HG03103 (cell line): Measurements from ENCODE around the gene TWF2.

Source experiments
- ATAC-seq: cut with Tn5 transposase; IDR thresholded peaks from one replicate; pipeline ENCODE4 v1.9.1; 2021; ENCODE audit warnings: low read depth; ENCODE audit not compliant: unreplicated experiment

Gene TWF2

DNA sequence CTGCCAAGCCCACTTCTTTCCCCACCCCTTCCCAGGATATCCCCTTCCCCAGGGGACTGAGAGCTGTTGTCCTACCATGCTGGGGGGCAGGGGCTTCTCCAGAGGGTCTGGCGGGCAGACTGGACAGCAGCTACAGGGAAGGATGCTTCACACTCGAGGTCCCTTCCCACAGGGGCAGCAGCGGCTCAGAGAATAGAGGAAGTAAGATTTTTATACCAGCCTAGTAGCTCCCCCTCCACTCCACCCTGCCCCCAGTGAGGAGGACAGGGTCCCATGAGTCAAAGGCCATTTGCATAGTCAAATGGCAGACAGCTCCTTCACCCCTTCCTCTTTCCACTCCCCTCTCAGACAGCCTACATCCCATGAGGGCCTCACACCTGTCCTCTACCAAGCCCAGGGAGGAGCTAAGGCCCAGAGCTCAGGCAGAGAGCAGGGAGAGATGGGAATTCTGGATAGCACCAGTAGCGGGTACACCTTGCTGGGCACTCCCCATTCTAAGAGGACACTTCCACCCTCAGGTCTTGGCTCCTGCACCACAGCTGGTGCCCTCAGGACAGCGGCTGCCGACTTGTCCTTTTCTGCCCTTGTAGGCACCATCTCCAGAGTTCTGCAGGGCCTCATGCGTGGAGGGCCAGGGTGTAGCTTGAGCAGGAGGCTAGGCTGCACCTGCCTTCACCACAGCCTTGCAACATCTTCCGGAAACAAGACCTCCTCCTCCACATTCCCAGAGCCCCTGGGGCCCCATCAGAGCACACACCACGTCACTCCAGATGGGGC is 13.3 kb downstream of the TWF2 start, which contains the start of gene TLR9:
Gene TLR9, minus strand, starts transcription at position 194 of the 777 bp plus-strand sequence. Its CDS starts 116 bp downstream, at position 78.
- ATAC-seq: peak; percentile 76

DNA sequence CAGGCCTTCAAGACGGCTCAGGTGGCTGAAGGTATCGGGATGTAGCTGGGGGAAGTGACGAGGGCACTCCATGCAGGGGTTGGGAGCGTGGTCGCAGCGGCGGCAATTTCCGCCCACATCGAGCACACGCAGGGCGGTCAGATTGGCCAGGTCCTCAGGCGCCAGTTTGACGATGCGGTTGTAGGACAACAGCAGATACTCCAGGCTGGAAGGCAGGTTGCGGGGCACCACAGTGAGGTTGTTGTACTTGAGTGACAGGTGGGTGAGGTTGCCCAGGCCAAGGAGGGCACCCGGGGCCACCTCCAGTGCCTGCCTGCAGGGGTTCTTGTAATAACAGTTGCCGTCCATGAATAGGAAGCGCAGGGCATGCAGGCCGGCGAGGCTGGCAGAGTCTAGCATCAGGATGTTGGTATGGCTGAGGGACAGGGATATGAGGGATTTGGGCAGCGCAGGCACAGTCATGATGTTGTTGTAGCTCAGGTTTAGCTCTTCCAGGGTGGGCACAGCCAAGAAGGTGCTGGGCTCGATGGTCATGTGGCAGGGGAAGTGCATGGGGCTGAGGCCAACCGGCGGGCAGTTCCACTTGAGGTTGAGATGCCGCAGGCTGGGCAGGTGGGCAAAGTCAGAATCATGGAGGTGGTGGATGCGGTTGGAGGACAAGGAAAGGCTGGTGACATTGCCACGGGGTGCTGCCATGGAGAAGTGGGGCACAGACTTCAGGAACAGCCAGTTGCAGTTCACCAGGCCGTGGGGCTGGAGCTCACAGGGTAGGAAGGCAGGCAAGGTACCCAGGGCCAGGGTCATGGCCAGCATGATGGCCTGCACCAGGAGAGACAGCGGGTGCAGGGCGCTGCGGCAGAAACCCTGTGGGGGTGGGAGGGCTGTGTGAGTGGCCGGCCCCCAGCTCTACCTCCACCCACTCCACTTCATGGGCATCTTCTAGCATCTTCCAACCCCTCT is 15.2 kb downstream of the TWF2 start:
- ATAC-seq: no peak

DNA sequence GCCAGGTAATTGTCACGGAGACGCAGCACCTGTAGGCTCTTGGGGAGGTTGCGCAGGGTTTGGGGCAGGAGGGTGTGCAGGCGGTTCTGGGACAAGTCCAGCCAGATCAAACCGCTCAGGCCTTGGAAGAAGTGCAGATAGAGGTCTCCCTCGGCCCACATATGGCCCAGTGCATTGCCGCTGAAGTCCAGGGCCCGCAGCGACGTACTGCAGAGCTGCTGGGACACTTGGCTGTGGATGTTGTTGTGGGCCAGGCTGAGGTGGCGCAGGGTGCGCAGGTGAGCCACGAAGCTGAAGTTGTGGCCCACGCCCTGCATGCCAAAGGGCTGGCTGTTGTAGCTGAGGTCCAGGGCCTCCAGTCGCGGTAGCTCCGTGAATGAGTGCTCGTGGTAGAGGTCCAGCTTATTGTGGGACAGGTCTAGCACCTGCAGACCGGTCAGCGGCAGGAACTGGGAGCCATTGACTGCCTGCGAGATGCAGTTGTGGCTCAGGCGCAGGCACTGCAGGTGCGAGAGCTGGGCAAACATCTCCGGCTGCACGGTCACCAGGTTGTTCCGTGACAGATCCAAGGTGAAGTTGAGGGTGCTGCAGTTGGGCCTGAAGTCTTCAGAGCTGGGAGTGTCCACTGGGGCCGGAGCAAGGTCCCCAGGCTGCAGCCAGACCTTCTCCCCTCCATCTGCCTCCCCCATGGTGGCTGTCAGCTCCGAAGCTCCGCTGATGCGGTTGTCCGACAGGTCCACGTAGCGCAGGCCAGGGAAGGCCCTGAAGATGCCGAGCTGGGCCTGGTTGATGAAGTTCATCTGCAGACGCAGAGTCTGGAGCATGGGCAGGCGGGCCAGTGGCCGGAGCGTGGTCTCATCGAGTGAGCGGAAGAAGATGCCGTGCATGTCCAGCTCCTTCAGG is 16.4 kb downstream of the TWF2 start:
- no peak for ATAC-seq

DNA sequence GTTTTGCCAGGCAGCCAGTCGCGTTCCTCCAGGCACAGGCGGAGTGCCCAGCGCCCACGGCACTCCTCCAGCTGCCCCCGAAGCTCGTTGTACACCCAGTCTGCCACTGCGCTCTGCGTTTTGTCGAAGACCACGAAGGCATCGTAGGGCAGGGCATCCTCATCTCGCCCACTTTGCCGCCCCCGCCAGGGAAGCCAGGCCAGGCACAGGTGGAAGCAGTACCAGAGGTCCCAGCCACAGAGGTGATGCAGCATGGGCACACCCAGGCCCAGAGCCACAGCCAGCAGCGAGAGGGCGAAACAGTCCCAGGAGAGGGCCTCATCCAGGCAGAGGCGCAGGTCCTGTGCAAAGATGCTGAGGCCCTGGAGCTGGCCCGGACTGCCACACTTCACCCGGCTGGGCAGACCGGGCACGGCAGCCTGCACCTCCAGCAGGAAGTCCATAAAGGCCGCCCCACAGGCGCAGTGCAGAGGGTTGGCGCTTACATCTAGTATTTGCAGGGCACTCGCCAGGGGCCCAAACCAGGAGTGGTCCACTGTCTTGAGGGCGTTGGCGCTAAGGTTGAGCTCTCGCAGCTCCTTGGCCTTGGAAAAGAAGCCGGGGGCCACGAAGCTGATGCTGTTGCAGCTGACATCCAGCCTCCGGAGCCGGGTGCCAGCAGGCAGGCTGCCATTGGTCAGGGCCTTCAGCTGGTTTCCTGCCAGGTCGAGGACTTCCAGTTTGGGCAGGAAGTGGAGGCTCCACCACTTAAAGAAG is 17.2 kb downstream of the TWF2 start:
- ATAC-seq: no peak

DNA sequence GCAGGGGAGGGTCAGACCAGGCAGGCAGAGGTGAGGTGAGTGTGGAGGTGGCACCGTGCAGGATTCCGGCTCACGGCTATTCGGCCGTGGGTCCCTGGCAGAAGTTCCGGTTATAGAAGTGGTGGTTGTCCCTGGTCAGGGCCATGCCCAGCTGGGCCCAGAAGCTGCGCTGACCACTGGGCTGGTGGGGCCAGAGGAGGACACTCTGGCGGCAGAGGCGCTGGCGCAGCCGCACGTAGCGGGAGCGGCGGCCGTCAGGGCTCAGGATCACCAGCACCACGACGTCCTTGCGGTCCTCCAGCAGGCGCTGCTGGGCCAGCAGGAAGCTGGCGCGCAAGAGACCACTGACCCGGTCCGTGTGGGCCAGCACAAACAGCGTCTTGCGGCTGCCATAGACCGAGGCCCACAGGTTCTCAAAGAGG is 17.8 kb downstream of the TWF2 start:
- no peak for ATAC-seq

DNA sequence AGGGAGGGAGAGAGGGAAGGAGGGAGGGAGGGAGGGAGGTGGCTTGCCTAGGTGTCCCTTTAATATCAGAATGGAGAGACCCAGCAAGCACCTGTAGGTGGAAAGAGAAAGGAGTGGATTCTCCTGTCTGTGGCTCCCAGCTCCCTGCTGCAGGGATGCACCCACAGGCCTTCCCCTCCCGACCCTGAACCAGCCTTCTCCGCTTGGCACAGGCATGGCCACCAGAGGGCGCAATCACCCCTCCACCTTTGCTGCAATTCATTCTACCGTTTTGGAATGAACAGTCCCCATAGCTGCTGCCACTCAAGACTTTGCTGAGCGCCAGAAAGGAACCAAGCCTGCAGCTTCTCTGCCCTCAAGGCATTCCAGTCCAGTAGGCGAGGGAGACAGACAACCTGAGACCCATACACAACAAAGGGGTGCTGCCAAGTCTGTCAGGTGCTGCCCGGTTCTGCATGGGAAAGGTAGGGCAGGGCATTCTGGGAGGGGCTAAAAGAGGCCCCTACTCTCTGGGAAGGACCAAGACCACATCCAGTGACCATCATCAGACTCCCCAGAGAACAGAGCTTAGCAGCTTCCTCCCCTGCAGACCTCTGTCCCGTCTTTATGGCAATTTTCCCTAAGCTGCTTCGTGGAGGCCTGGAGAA is 18.5 kb downstream of the TWF2 start:
- ATAC-seq: no peak

DNA sequence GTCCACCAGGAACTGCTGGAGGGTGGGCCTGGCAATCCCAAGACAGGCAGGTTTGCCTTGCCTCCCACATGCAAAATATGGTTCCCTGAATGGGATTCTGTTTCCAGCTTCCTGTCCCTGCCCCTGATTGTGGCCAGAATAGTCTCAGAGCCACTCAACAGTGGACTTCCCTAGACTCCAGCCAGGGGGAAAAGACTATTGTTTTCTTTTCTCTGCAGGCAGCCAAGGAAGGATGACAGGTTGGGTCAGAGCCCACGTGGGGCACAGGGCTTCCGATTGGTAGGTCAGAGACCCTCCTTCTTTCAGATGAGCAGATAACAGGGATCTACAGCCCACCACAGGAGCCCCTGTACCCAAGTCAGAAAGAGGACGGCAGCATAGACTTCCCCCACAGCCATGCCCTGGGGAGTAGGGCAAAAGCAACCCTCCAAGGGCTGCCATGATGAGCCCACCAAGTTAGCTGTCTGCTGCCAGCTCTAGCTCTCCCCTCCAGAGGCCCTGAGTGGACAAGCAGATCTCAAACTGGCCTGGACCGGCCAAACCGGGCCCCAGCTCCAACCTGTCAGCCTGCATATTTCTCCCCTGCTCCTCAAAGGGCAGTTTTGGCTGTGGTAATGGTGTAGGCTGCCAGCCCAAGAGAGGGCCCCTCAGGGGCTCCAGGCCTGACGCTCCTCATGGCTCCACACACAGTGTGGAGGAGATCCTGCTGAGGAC is 19.9 kb downstream of the TWF2 start:
- no peak for ATAC-seq

DNA sequence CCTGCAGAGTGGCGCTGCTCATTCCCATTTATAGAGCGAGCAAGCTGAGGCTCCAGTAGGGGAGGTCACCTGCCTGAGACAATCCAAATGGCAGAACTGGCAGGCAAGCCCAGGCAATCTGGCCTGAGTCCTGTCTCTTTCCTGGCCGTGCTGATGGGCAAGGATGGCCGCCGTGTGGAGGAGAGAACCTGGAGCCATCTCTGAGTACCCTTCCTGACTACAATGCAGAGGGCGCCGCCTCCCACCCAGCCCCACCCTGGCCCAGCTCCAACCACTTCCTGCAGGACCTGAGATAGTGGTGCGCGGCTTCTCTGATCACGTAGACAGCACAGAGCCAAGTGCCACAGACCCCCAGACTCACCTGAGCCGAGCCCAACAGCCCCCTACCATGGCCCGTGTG is 20.5 kb downstream of the TWF2 start:
- no peak for ATAC-seq

DNA sequence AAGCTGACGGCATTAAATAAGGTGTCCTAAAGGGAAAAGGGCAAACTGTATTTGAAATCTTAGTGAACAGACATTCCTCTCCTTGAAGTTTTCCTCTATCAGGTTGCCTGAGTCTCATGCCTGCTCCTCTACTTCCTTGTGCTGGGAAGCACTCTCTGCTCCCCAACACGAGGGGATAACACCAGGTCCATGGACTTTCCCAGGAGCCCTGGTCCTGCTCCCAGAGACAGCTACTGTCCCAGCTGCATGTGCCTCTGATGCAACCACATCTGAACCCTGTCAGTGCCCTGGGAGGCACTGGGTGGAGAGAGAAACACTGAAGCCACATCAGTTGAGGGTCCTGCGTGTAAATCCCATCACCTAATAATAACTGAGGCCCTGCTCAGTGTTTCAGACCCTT is 20.9 kb downstream of the TWF2 start:
- no peak for ATAC-seq

DNA sequence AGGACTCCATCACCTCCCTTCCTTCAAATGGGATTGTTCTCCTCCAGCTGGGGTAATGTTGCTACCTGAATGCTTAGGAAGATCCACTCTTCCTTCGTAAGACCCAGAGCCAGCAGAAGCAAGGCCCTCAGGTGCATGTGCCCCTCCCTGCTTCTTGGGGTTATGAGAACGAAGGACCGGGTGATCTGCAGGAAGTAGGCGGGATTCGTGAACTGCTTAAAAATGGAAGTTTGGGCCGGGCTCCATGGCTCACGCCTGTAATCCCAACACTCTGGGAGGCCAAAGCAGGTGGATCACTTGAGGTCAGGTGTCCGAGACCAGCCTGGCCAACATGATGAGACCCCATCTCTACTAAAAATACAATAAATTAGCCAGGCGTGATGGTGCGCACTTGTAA is 21.6 kb downstream of the TWF2 start:
- no peak for ATAC-seq

DNA sequence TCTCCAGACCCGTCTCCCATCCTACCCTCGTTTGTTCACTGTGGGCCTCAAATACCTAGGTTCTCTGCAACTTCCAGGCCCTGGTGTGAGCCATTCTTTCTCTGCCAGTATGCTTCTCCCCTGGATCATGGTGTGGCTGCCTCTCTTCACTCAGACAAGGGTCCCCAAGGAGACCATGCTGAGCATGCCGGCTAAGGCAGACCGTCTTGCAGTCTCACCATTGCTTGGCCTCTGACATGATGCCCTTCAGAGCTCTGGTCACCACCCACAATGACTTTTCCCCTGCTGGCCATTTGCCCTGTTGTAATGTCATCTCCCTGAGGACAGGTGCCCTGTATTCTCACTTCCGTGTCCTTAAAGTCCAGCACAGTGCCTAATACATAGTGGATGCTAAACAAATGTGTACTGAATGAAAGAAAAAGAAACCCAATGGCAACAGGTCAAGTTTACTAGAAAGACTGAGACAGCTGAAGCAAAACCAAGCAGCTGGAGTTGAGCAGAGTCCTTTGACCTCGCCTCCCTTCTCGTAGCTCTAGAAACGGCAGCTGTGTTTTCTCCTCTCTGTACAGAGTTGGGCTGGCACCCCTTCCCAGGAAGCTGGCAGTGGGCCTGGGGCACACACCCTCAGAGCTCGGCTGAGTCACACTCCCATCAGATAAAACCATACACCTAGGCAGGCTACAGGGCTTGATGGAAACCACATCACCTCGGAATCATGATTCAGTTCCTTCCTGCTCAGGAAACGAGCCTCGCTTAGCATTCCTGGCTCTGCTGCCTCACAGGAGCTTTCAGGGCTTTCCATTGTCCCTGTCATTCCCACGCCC is 22.2 kb downstream of the TWF2 start:
- no peak for ATAC-seq

DNA sequence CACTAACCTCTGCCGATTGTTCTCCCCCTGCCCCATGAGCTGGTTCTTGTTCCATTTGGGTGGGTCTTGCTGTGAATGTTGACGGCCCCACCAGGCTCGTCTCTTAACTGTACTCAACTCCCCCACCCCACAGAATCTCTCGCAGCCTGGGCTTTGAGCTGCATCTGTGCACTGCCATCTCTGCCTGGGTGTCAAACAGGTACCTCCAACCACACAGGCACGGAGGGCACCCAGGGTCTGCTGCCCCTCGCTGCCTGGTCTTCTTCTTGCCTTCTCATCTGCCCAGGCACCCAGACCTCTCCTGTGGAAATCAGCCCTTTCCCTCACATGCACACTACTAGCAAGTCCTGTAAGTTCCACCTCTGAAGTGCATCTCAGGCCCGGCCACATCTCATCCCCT is 23.6 kb downstream of the TWF2 start:
- ATAC-seq: no peak

DNA sequence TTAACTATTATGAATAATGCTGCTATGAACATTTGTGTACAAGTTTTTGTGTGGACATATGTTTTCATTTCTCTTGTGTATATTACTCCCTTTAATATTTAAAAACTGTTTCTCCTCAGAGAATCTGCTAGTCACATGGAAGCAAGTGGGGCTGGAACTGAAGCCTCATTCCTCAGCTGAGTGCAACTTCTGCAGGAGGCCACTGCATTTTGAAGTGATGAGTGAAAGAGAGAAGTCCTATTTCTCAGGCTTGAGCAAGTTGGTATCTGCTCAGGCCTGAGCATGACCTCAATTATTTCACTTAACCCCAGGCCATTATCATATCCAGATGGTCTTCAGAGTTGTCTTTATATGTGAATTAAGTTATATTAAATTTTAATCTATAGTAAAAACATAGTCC is 25.1 kb downstream of the TWF2 start:
- no peak for ATAC-seq

DNA sequence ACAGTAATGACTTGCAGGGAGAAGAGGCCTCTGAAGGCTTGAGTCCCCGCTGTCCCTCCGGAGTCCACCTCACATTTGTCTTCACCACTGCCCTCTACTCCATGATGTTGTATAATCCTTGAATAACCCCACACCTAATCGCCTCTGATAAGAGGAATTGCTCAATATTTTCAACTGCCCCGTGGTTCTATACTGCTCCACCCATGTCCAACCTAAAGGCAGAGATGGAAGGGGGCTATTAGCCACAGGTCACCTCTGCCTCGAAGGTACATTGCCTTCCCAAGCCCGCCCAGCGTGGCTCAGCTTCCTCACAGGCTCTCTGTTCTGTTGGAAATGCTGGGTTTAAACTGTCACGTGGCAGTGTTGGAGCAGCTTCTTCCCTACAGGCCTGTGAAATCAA is 26.0 kb downstream of the TWF2 start:
- no peak for ATAC-seq

DNA sequence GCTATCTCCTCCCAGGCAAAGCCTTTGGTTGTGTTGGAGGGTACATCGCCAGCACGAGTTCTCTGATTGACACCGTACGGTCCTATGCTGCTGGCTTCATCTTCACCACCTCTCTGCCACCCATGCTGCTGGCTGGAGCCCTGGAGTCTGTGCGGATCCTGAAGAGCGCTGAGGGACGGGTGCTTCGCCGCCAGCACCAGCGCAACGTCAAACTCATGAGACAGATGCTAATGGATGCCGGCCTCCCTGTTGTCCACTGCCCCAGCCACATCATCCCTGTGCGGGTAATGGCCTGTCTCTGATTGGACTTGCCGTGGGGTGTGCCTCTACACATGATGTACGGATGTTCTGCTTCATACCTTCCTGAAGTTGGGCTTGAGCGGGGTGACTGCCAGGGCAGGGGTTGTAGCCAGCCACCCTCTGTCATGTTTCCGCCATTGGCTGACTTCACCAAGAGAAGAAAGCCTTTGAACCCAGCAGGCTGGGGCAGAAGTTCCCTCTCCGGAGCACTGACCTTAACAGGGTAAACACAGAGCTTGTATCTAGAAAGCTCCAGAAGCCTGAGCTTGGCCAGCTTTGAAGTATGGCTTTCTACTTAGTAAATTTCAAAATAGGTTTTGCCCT is 27.6 kb downstream of the TWF2 start:
- no peak for ATAC-seq

DNA sequence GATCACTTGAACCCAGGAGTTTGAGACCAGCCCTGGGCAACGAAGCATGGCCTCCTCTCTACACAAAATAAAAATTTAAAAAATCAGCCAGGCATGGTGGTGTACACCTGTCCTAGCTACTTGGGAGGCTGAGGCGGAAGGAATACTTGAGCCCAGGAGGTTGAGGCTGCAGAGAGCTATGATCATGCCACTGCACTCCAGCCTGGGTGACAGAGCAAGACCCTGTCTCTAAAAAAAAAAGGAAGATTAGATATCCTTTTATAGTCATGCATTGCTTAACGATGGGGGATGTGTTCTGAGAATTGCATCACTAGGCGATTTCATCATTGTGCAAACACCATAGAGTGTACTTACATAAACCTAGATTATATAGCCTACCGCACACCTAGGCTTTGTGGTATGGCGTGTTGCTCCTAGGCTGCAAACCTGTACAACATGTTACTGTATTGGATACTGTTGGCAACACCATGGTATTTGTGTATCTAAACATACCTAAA is 28.4 kb downstream of the TWF2 start:
- ATAC-seq: no peak

DNA sequence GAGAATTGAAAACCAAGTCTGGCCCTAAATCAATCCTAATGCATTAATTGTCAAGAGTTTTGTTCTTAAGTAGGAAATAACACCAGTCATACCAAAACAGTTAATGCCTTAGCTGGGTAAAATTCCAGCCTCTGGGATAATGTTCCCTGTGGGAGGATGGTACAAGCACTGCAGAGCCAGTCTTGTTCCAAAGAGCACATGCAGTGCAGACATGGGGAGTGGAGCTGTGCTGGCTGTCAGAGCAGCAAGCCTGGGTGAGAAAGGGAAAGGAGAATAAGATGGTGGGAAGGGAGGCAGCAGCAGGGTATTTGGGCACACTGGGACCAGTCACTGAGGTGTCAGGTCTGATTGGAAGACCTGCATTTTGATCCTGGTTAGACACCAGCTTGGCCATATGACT is 28.9 kb downstream of the TWF2 start:
- ATAC-seq: no peak
